ENCODE data around the gene C1orf216. TPM values are rescaled to one million over a fixed set of nuclear protein-coding genes. Genes with fewer than 3 reads are reported as not detected.

The C1orf216 gene
- total and polyA plus RNA-seq, 2 of the 8 experiments (the other 6 are each of a cell fraction or from before 2014, with no cell fraction given) = 7.5 to 10.8 TPM

Other genes with a start within 250 kb of the C1orf216 start
- 49.4 and 55.7 TPM in 2 replicates for gene KIAA0319L, start 161.5 kb downstream of the C1orf216 start, total RNA-seq (2021; fragmentation: NEBNext Ultra II Directional; extraction: Animal tissue kit (Norgen Biotek cat#: 25700))
- gene KIAA0319L, start 161.5 kb downstream of the C1orf216 start, polyA plus RNA-seq (2011; rRNA removed) = 40.1 and 49.8 TPM in 2 replicates
- 35.4 and 36.5 TPM in 2 replicates for gene NCDN, start 161.1 kb downstream of the C1orf216 start, total RNA-seq (2021; fragmentation: NEBNext Ultra II Directional; extraction: Animal tissue kit (Norgen Biotek cat#: 25700))
- gene NCDN, start 161.1 kb downstream of the C1orf216 start, polyA plus RNA-seq (2011; rRNA removed) = 26.2 and 38.8 TPM in 2 replicates
- 0.50 and 0.61 TPM in 2 replicates for gene TFAP2E, start 145.6 kb downstream of the C1orf216 start, total RNA-seq (2021; fragmentation: NEBNext Ultra II Directional; extraction: Animal tissue kit (Norgen Biotek cat#: 25700))
- gene TFAP2E, start 145.6 kb downstream of the C1orf216 start, polyA plus RNA-seq (2011; rRNA removed) = 0.17 and 0.24 TPM in 2 replicates
- 88.2 and 91.4 TPM in 2 replicates for gene PSMB2, start 77.4 kb downstream of the C1orf216 start, total RNA-seq (2021; fragmentation: NEBNext Ultra II Directional; extraction: Animal tissue kit (Norgen Biotek cat#: 25700))
- gene PSMB2, start 77.4 kb downstream of the C1orf216 start, polyA plus RNA-seq (2011; rRNA removed) = 94.0 and 101 TPM in 2 replicates
- 45.8 and 46.7 TPM in 2 replicates for gene CLSPN, start 51.1 kb upstream of the C1orf216 start, total RNA-seq (2021; fragmentation: NEBNext Ultra II Directional; extraction: Animal tissue kit (Norgen Biotek cat#: 25700))
- gene CLSPN, start 51.1 kb upstream of the C1orf216 start, polyA plus RNA-seq (2011; rRNA removed) = 5.9 and 7.1 TPM in 2 replicates
- 7.3 and 7.7 TPM in 2 replicates for gene AGO4, start 89.1 kb upstream of the C1orf216 start, total RNA-seq (2021; fragmentation: NEBNext Ultra II Directional; extraction: Animal tissue kit (Norgen Biotek cat#: 25700))
- 5.5 and 5.6 TPM in 2 replicates for gene AGO4, start 89.1 kb upstream of the C1orf216 start, polyA plus RNA-seq (2011; rRNA removed)
- gene AGO1, start 164.3 kb upstream of the C1orf216 start, total RNA-seq (2021; fragmentation: NEBNext Ultra II Directional; extraction: Animal tissue kit (Norgen Biotek cat#: 25700)) = 71.2 and 73.7 TPM in 2 replicates
- gene AGO1, start 164.3 kb upstream of the C1orf216 start, polyA plus RNA-seq (2011; rRNA removed) = 15.1 and 18.0 TPM in 2 replicates
- gene AGO3, start 212.2 kb upstream of the C1orf216 start, total RNA-seq (2021; fragmentation: NEBNext Ultra II Directional; extraction: Animal tissue kit (Norgen Biotek cat#: 25700)) = 26.4 and 26.6 TPM in 2 replicates
- 10.3 and 10.7 TPM in 2 replicates for gene AGO3, start 212.2 kb upstream of the C1orf216 start, polyA plus RNA-seq (2011; rRNA removed)